Memory B cell (primary cell): ENCODE results near the gene CRISP2.
"Not testable (repeated sequence)": the region's sequence is repeated elsewhere in the genome, so short reads cannot be mapped to it uniquely, and the experiment has no call there.

Experiments used
- ATAC-seq: fragments of 150-1000 bp; cut with Tn5 transposase; 2 replicates; pipeline ENCODE4 v1.10.0; 2021; ENCODE audit warnings: low read depth, mild to moderate bottlenecking, moderate library complexity
- DNase-seq, 2 donors: peaks; one replicate each; pipeline ENCODE4 v3.0.0; 2022; ENCODE audit warnings: low spot score in 2 of 2
- H3K27ac Mint-ChIP-seq: one replicate; pipeline ENCODE4 v1.8.0; 2022; ENCODE audit warnings: mild to moderate bottlenecking, moderate library complexity, mixed read lengths
- H3K27me3 Mint-ChIP-seq: one replicate; pipeline ENCODE4 v1.8.0; 2022; ENCODE audit warnings: mixed read lengths
- H3K36me3 Mint-ChIP-seq: one replicate; pipeline ENCODE4 v1.8.0; 2022; ENCODE audit warnings: mild to moderate bottlenecking, mixed read lengths
- H3K4me1 Mint-ChIP-seq: one replicate; pipeline ENCODE4 v1.8.0; 2022; ENCODE audit warnings: mixed read lengths
- H3K4me3 Mint-ChIP-seq: one replicate; pipeline ENCODE4 v1.8.0; 2022; ENCODE audit warnings: mild to moderate bottlenecking, moderate library complexity, mixed read lengths
- H3K9me3 Mint-ChIP-seq: one replicate; pipeline ENCODE4 v1.8.0; 2022; ENCODE audit warnings: mixed read lengths

The CRISP2 gene

GRCh38 chr6:49675816-49676215 lies 37.5 kb downstream of the CRISP2 start:
- Mint-ChIP-seq H3K27ac (no peak overlapping the region), H3K4me3 (no peak overlapping the region), H3K9me3 (peaks cover 6% of the 10 kb centered on the region), H3K4me1 (no peaks in the 10 kb centered on the region), H3K36me3 (no peaks in the 10 kb centered on the region), H3K27me3 (no peaks in the 10 kb centered on the region)
- ATAC-seq (no peak), DNase-seq (no peak)

- H3K27me3 Mint-ChIP-seq, result no peaks in the 10 kb centered on the region
- no peak overlapping the region for H3K4me3 Mint-ChIP-seq
- DNase-seq (no peak), ATAC-seq (no peak)
- no peak overlapping the region for H3K27ac Mint-ChIP-seq
- no peaks in the 10 kb centered on the region for H3K9me3 Mint-ChIP-seq
- no peaks in the 10 kb centered on the region for H3K36me3 Mint-ChIP-seq
- no peaks in the 10 kb centered on the region for H3K4me1 Mint-ChIP-seq
These were observed 45.2 kb downstream of the CRISP2 start for GRCh38 chr6:49668083-49668511.

DNA sequence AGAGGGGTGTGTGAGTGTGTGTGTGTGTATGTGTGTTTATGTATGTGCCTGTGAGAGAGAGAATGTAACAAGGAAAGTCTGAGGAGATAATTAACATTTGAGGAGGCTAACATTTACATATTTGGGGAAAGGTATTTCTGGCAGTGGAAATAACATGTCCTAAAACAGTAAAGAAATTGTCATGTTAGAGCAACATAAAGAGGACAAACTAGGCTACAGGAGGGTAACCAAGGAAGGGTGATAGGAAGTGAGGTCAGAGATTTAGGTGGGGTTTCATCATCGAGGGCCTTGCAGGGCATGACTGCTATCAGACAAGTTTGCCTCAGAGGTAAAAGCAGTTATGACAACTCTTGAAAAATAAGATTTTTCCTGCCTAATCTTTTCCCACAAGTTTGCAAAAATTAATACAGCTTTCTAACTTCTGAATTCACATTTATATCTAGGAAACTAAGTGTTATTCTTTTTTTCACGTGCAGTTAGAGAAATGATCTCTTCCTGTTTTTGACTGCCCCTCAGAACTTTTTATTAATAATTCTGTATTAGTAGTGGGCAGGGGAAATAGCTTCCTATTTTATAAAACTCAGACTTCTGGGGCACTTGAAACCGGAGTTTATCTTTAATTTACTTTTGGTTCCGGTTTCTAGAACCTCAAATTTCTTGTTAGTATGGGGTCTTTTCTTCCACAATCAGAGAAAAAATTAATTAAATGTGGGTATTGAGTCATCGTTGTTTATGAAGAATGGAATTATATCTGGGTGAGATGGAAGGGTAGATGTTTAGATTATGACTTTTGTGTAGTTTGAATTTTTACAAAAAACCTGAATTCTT lies 46.2 kb downstream of the CRISP2 start:
- no peaks in the 10 kb centered on the region for H3K27me3 Mint-ChIP-seq
- no peaks in the 10 kb centered on the region for H3K36me3 Mint-ChIP-seq
- H3K27ac Mint-ChIP-seq, result no peak overlapping the region
- H3K4me1 Mint-ChIP-seq, result no peaks in the 10 kb centered on the region
- no peak for ATAC-seq
- no peaks in the 10 kb centered on the region for H3K9me3 Mint-ChIP-seq
- H3K4me3 Mint-ChIP-seq, result no peak overlapping the region
- no peak for DNase-seq

DNA sequence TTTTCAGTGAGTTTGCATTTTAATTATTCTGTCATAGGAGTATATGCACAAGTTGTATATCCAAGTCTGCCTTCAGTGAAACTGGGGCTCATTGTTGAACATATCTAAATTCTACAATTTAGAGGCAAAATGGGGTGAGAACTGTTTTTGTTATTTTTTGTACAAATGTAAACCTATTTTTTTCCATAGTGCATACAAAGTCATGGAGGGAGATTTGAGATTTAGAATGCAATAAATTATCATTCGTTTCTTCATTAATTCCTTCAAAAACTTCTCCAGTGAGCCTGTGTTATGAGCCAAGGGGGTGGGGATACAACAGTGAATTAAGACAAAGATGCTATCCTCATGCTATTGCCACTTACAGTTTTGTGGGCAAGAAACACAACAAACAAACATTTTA lies 46.9 kb downstream of the CRISP2 start:
- H3K27me3 Mint-ChIP-seq, result no peaks in the 10 kb centered on the region
- ATAC-seq (no peak), DNase-seq (no peak)
- H3K27ac Mint-ChIP-seq, result no peak overlapping the region
- H3K36me3 Mint-ChIP-seq, result no peaks in the 10 kb centered on the region
- no peaks in the 10 kb centered on the region for H3K4me1 Mint-ChIP-seq
- H3K4me3 Mint-ChIP-seq, result no peak overlapping the region
- peaks cover 1% of the 10 kb centered on the region for H3K9me3 Mint-ChIP-seq

DNA sequence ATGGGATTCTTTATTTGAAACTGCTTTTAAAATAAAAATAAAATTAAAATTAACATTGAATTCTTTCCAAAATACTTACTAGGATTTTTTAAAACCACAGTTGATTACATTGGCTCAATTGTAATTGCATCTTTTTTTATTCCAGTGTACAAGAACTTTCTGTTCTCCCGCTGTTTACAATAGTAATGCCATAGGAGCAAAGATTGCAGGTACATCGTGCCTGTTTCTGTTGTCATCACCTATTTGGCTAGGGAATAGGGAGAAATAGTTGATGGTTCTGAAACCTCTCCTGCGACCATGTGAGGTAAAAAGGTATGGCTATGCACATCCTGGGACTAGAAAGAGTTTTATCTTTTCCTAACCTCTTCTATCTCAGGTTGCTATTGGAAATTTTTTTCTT lies 48.5 kb downstream of the CRISP2 start:
- no peak for DNase-seq
- peaks cover 2% of the 10 kb centered on the region for H3K9me3 Mint-ChIP-seq
- no peak overlapping the region for H3K4me3 Mint-ChIP-seq
- H3K4me1 Mint-ChIP-seq, result no peaks in the 10 kb centered on the region
- no peaks in the 10 kb centered on the region for H3K27me3 Mint-ChIP-seq
- no peak for ATAC-seq
- no peak overlapping the region for H3K27ac Mint-ChIP-seq
- H3K36me3 Mint-ChIP-seq, result no peaks in the 10 kb centered on the region

- not testable (repeated sequence) for H3K9me3 Mint-ChIP-seq, DNase-seq, H3K27me3 Mint-ChIP-seq, H3K36me3 Mint-ChIP-seq, H3K27ac Mint-ChIP-seq, ATAC-seq, H3K4me1 Mint-ChIP-seq, H3K4me3 Mint-ChIP-seq
These were observed 49.3 kb downstream of the CRISP2 start for GRCh38 chr6:49664054-49664453.

GRCh38 chr6:49662892-49663261 lies 50.5 kb downstream of the CRISP2 start:
- H3K27ac Mint-ChIP-seq, result no peak overlapping the region
- H3K4me3 Mint-ChIP-seq, result no peak overlapping the region
- no peak for ATAC-seq
- no peaks in the 10 kb centered on the region for H3K36me3 Mint-ChIP-seq
- no peaks in the 10 kb centered on the region for H3K27me3 Mint-ChIP-seq
- H3K4me1 Mint-ChIP-seq, result no peaks in the 10 kb centered on the region
- no peak for DNase-seq
- H3K9me3 Mint-ChIP-seq, result peaks cover 2% of the 10 kb centered on the region

DNA sequence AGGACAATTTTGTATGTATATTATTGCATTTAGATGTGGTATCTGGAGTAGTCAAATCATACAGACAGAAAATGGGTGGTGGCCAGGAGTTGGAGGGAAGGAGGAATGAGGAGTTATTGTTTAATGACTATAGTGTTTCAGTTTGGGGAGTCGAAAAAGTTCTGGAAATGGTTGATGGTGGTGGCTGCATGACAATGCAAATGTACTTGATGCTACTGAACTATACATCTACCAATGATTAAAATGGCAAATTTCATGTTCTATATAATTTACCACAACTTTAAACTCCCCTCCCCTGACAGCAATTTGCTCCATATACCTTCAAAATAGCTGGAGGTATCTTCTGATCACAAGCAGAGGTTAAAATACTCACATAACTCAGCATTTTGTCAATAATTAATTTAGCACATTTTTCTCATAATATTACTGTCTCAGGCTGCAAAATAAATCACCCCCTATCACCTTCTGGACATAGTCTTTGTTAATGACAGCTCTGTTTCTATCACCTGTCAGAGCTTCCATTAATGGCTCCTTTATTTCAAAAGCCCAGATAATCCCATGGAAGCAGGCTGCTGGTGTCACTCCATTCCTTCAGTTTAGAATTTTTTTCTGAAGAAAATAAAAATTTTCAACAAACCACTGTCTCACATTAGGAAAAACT lies 51.0 kb downstream of the CRISP2 start:
- no peak overlapping the region for H3K4me3 Mint-ChIP-seq
- H3K27ac Mint-ChIP-seq, result no peak overlapping the region
- no peaks in the 10 kb centered on the region for H3K4me1 Mint-ChIP-seq
- ATAC-seq (no peak), DNase-seq (no peak)
- no peaks in the 10 kb centered on the region for H3K36me3 Mint-ChIP-seq
- no peaks in the 10 kb centered on the region for H3K27me3 Mint-ChIP-seq
- peaks cover 2% of the 10 kb centered on the region for H3K9me3 Mint-ChIP-seq

GRCh38 chr6:49653942-49654341 lies 59.4 kb downstream of the CRISP2 start:
- Mint-ChIP-seq H3K27ac (no peak overlapping the region), H3K9me3 (peaks cover 3% of the 10 kb centered on the region), H3K36me3 (no peaks in the 10 kb centered on the region), H3K27me3 (no peaks in the 10 kb centered on the region), H3K4me3 (no peak overlapping the region), H3K4me1 (no peaks in the 10 kb centered on the region)
- ATAC-seq (no peak), DNase-seq (no peak)

GRCh38 chr6:49653438-49653837 lies 59.9 kb downstream of the CRISP2 start:
- no peaks in the 10 kb centered on the region for H3K36me3 Mint-ChIP-seq
- H3K27me3 Mint-ChIP-seq, result no peaks in the 10 kb centered on the region
- ATAC-seq, result no peak
- H3K9me3 Mint-ChIP-seq, result peaks cover 3% of the 10 kb centered on the region
- H3K27ac Mint-ChIP-seq, result no peak overlapping the region
- no peaks in the 10 kb centered on the region for H3K4me1 Mint-ChIP-seq
- no peak overlapping the region for H3K4me3 Mint-ChIP-seq
- DNase-seq, result no peak

DNA sequence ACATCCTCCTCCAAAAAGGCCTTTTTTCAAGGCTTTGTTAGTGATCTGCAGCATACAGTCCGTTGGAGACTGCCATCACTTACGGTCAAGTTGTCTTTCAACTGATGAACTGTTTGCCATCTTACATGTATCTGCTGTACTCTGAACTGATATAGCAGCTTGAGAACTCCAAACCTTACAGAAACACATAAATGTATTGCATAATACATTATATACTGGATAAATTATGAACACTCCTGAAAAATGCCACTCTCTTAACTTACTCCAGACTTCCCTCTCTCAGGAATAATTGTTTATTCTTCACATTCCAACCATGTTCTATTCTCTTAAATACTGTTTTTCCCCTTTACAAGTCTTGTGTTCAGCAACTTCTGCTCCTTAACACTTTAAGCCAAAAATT lies 62.1 kb downstream of the CRISP2 start:
- no peak for ATAC-seq
- no peaks in the 10 kb centered on the region for H3K36me3 Mint-ChIP-seq
- no peak overlapping the region for H3K27ac Mint-ChIP-seq
- no peak overlapping the region for H3K4me3 Mint-ChIP-seq
- no peaks in the 10 kb centered on the region for H3K4me1 Mint-ChIP-seq
- H3K9me3 Mint-ChIP-seq, result peaks cover 3% of the 10 kb centered on the region
- H3K27me3 Mint-ChIP-seq, result no peaks in the 10 kb centered on the region
- DNase-seq, result no peak

DNA sequence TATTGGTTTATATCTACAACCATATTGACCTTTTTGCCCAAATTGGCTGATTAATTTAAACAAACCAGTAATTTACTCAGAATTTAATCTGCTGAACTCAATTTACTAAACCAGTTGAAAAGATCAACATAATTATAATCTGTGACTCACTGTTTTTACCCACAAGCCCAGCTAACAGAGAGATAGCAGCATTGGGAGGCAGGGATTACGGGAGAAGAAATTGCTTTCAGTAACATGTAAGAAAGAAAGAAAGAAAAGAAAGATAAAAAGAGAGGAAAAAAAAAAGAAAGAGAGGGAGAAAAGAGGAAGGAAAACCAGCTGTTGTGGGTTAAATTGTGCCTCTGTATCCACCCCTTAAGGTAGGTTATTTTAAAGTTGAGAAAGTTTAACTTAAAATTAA lies 63.4 kb downstream of the CRISP2 start:
- no peak overlapping the region for H3K27ac Mint-ChIP-seq
- H3K36me3 Mint-ChIP-seq, result no peaks in the 10 kb centered on the region
- no peak overlapping the region for H3K4me3 Mint-ChIP-seq
- H3K9me3 Mint-ChIP-seq, result peaks cover 3% of the 10 kb centered on the region
- ATAC-seq (no peak), DNase-seq (no peak)
- H3K27me3 Mint-ChIP-seq, result no peaks in the 10 kb centered on the region
- no peaks in the 10 kb centered on the region for H3K4me1 Mint-ChIP-seq

DNA sequence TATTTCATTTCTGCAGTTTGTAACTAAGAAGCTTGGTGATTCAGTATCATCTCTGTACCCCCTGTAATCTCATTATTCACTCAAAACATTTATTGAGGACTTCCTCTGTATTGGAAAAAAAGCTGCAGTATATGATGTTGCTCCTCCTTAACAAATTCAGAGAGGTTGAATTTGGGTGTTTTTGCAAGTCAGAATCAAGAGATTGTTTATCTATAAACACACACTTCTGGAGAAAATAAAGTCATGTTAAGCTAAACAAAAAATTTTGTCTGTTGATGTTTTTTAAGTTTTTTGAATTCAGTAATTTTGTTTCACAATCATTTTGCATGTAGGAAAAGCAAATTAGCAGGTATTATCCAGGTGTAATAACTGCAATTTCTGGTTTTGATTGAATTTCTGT lies 65.3 kb downstream of the CRISP2 start:
- H3K27me3 Mint-ChIP-seq, result no peaks in the 10 kb centered on the region
- no peak overlapping the region for H3K4me3 Mint-ChIP-seq
- DNase-seq, result no peak
- ATAC-seq, result no peak
- H3K27ac Mint-ChIP-seq, result no peak overlapping the region
- H3K4me1 Mint-ChIP-seq, result no peaks in the 10 kb centered on the region
- peaks cover 2% of the 10 kb centered on the region for H3K9me3 Mint-ChIP-seq
- no peaks in the 10 kb centered on the region for H3K36me3 Mint-ChIP-seq

- Mint-ChIP-seq H3K4me1 (no peaks in the 10 kb centered on the region), H3K9me3 (peaks cover 2% of the 10 kb centered on the region), H3K4me3 (no peak overlapping the region), H3K27ac (no peak overlapping the region), H3K36me3 (no peaks in the 10 kb centered on the region), H3K27me3 (no peaks in the 10 kb centered on the region)
- DNase-seq (no peak), ATAC-seq (no peak)
These were observed 65.9 kb downstream of the CRISP2 start for GRCh38 chr6:49647476-49647875.

DNA sequence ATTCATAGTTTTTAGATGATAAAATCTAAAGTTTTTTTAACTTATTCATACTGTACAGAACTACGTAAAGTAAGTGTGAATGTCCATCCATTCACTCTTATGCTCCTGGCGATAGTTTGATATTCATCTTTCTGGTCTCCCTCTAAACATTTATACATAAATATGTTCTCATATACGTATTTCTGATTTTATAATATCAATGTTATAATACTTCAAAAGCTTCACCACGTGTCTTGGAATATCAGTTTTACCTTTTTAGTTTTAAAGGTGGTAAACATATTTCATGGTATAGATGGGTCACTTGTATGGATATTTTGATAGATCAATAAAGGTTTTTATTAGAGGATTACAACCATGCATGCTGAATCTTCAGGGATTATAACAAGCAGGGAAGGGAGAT lies 66.4 kb downstream of the CRISP2 start:
- no peaks in the 10 kb centered on the region for H3K27me3 Mint-ChIP-seq
- no peak for ATAC-seq
- H3K36me3 Mint-ChIP-seq, result no peaks in the 10 kb centered on the region
- no peak overlapping the region for H3K4me3 Mint-ChIP-seq
- peaks cover 2% of the 10 kb centered on the region for H3K9me3 Mint-ChIP-seq
- no peaks in the 10 kb centered on the region for H3K4me1 Mint-ChIP-seq
- no peak for DNase-seq
- H3K27ac Mint-ChIP-seq, result no peak overlapping the region
